HepG2 (cell line): Measurements from ENCODE around the gene ZBTB1. TPM values are rescaled to one million over a fixed set of nuclear protein-coding genes. Genes with fewer than 3 reads are reported as not detected.
A peak's percentile ranks its signal among the peaks of the same experiment; 100 is the strongest.

Source experiments
- ATAC-seq: fragments of 200-7000 bp; cut with Tn5 transposase; 3 replicates; pipeline ENCODE4 v1.9.1; 2020; ENCODE audit warnings: mild to moderate bottlenecking, moderate library complexity
- BruUV-seq: library from RNA; stranded (reverse); fragments of 400-500 nt; replicated peaks from 2 replicates; lab custom pipeline; 2021; lab: Mats Ljungman, UMichigan
- CTCF ChIA-PET: fragments of 300-600 bp; formaldehyde crosslinking; extraction: SDS; loops from one replicate; lab custom pipeline; 2021; ENCODE audit warnings: low total read pairs, inconsistent platforms, low intra/inter-chr PET ratio; lab: Yijun Ruan, JAX
- POLR2A ChIA-PET: fragments of 350-600 bp; sonication (Branson Sonifier 250); formaldehyde crosslinking; loops from one replicate; lab custom pipeline; 2020; ENCODE audit warnings: antibody characterized with exemption, inconsistent platforms; lab: Yijun Ruan, JAX
- DNase-seq: peaks from one replicate; pipeline ENCODE4 v3.0.0-alpha.2; 2015; ENCODE audit warnings: low spot score
- FAIRE-seq: peaks from 3 replicates; lab custom pipeline; 2011; peaks lifted over from hg19 to GRCh38; lab: Jason Lieb, UNC
- H2AFZ ChIP-seq: one replicate; pipeline ENCODE4 v1.6.1; 2011; ENCODE audit warnings: low read length, inconsistent platforms
- H3K27ac ChIP-seq: fragments of 300-600 bp; 3 replicates; pipeline ENCODE4 v1.8.0; 2011; ENCODE audit warnings: mixed run types, mild to moderate bottlenecking, mixed read lengths, low read length, inconsistent platforms; ENCODE audit not compliant: insufficient read depth; ENCODE audit errors: extremely low read length
- H3K27me3 ChIP-seq, 2 experiments: fragments of 200-600 bp in 1 of 2; 2 replicates in 1 of 2; 3 replicates in 1 of 2; pipeline versions ENCODE4 v1.6.0 to v1.8.0; 2011; ENCODE audit warnings: low read length in 2 of 2, mild to moderate bottlenecking in 2 of 2, moderate library complexity in 2 of 2, inconsistent platforms in 1 of 2; ENCODE audit not compliant: insufficient read depth in 2 of 2, control insufficient read depth in 1 of 2
- H3K36me3 ChIP-seq, 2 experiments: fragments of 200-600 bp in 1 of 2; replicated peaks in 1 of 2; 2 replicates in 1 of 2; 3 replicates in 1 of 2; pipeline versions ENCODE4 v1.5.1 to v1.8.0; 2011; ENCODE audit warnings: low read length in 2 of 2, inconsistent platforms in 1 of 2; ENCODE audit not compliant: insufficient read depth in 2 of 2, control insufficient read depth in 1 of 2
- H3K4me1 ChIP-seq: 2 replicates; pipeline ENCODE4 v1.5.1; 2012; ENCODE audit warnings: low read length, inconsistent platforms; ENCODE audit not compliant: insufficient read depth
- H3K4me2 ChIP-seq: 2 replicates; pipeline ENCODE4 v1.6.0; 2011; ENCODE audit warnings: low read depth, low read length, inconsistent platforms
- H3K4me3 ChIP-seq, 3 experiments: fragments of 200-600 bp in 1 of 3; sonication (generic), shearing (Covaris generic) in 1 of 3; replicated peaks in 1 of 3; 2 replicates each; pipeline ENCODE4 v1.5.1; 2011 to 2016; ENCODE audit warnings: low read length in 3 of 3, inconsistent platforms in 2 of 3, low read depth in 2 of 3, mild to moderate bottlenecking in 2 of 3, control low read depth in 1 of 3, mixed read lengths in 1 of 3; ENCODE audit not compliant: insufficient read depth in 1 of 3
- H3K79me2 ChIP-seq: one replicate; pipeline ENCODE4 v1.6.1; 2011; ENCODE audit warnings: low read length, inconsistent platforms; ENCODE audit not compliant: insufficient read depth
- H3K9ac ChIP-seq: 2 replicates; pipeline ENCODE4 v1.6.0; 2011; ENCODE audit warnings: mild to moderate bottlenecking, low read depth, low read length, inconsistent platforms; ENCODE audit not compliant: insufficient read depth
- H3K9me3 ChIP-seq: 2 replicates; pipeline ENCODE4 v1.5.1; 2012; ENCODE audit warnings: mild to moderate bottlenecking, low read length
- H4K20me1 ChIP-seq: 2 replicates; pipeline ENCODE4 v1.6.0; 2011; ENCODE audit warnings: inconsistent platforms, mild to moderate bottlenecking, low read length, moderate library complexity; ENCODE audit not compliant: insufficient read depth
- ADNP ChIP-seq: sonication (generic); formaldehyde crosslinking; IDR thresholded peaks from 2 replicates; pipeline ENCODE4 v1.4.0; 2020; ENCODE audit warnings: missing genetic modification reagents
- BRCA1 ChIP-seq: sonication (generic); formaldehyde crosslinking; IDR thresholded peaks from 2 replicates; pipeline ENCODE4 v1.4.0; 2020; ENCODE audit warnings: missing genetic modification reagents
- CENPT ChIP-seq: sonication (generic); formaldehyde crosslinking; IDR thresholded peaks from 2 replicates; pipeline ENCODE4 v1.8.0; 2022; ENCODE audit warnings: low read depth, mild to moderate bottlenecking, moderate library complexity, missing genetic modification reagents
- CTCF ChIP-seq: sonication (generic); formaldehyde crosslinking; IDR thresholded peaks from 2 replicates; pipeline ENCODE4 v1.5.0; 2020; ENCODE audit warnings: mild to moderate bottlenecking, missing genetic modification reagents, moderate library complexity
- GFI1 ChIP-seq: sonication (generic); formaldehyde crosslinking; IDR thresholded peaks from 2 replicates; pipeline ENCODE4 v1.5.0; 2020; ENCODE audit warnings: missing genetic modification reagents, mild to moderate bottlenecking, borderline replicate concordance
- GTF2F1 ChIP-seq: fragments of 150-350 bp; IDR thresholded peaks from 2 replicates; pipeline ENCODE4 v1.6.1; 2014; ENCODE audit warnings: low read length
- IRF2 ChIP-seq: IDR thresholded peaks from 2 replicates; pipeline ENCODE4 v1.6.1; 2018; ENCODE audit warnings: missing genetic modification reagents, missing compliant biosample characterization
- MED1 ChIP-seq: sonication (generic); formaldehyde crosslinking; IDR thresholded peaks from 2 replicates; pipeline ENCODE4 v1.4.0; 2020; ENCODE audit warnings: missing genetic modification reagents
- RAD21 ChIP-seq: fragments of 450-650 bp; formaldehyde crosslinking; IDR thresholded peaks from 2 replicates; pipeline ENCODE4 v1.5.0; 2020; ENCODE audit warnings: mild to moderate bottlenecking
- RFXAP ChIP-seq: sonication (generic); formaldehyde crosslinking; IDR thresholded peaks from 2 replicates; pipeline ENCODE4 v1.4.0; 2020; ENCODE audit warnings: missing genetic modification reagents, borderline replicate concordance
- SMC3 ChIP-seq: IDR thresholded peaks from 2 replicates; pipeline ENCODE4 v1.6.1; 2011; ENCODE audit warnings: low read length, improper control_type of control experiment
- USF2 ChIP-seq, 2 experiments: sonication (generic) in 1 of 2; formaldehyde crosslinking in 1 of 2; IDR thresholded peaks; 2 replicates each; pipeline versions ENCODE4 v1.5.1 to v1.6.1; 2011 to 2020; ENCODE audit warnings: borderline replicate concordance in 1 of 2, low read depth in 1 of 2, low read length in 1 of 2, mild to moderate bottlenecking in 1 of 2, missing genetic modification reagents in 1 of 2, moderate library complexity in 1 of 2
- ZBTB20 ChIP-seq: sonication (generic); formaldehyde crosslinking; IDR thresholded peaks from 2 replicates; pipeline ENCODE4 v1.8.1; 2023; ENCODE audit warnings: missing genetic modification reagents, low read depth, mild to moderate bottlenecking, borderline replicate concordance
- ZC3H13 ChIP-seq: sonication (generic); formaldehyde crosslinking; IDR thresholded peaks from 2 replicates; pipeline ENCODE4 v1.8.1; 2023; ENCODE audit warnings: mild to moderate bottlenecking, missing genetic modification reagents, moderate library complexity
- ZNF460 ChIP-seq: sonication (generic); formaldehyde crosslinking; IDR thresholded peaks from 2 replicates; pipeline ENCODE4 v1.5.1; 2020; ENCODE audit warnings: missing genetic modification reagents, mild to moderate bottlenecking, borderline replicate concordance
- ZNF740 ChIP-seq: sonication (generic); formaldehyde crosslinking; IDR thresholded peaks from 2 replicates; pipeline ENCODE4 v1.4.0; 2020; ENCODE audit warnings: missing genetic modification reagents
- ZNF775 ChIP-seq: sonication (generic); formaldehyde crosslinking; IDR thresholded peaks from 2 replicates; pipeline ENCODE4 v1.4.0; 2020; ENCODE audit warnings: missing genetic modification reagents, mild to moderate bottlenecking, moderate library complexity, borderline replicate concordance
- ZSCAN12 ChIP-seq: sonication (generic); formaldehyde crosslinking; IDR thresholded peaks from 2 replicates; pipeline ENCODE4 v1.9.0; 2021; ENCODE audit warnings: mild to moderate bottlenecking, missing genetic modification reagents
- WGBS: methylation state at CpG from one replicate; pipeline ENCODE4 v1.1.6; 2017; ENCODE audit warnings: low lambda C conversion rate; 5-methylcytosine and 5-hydroxymethylcytosine counted together
- in situ Hi-C: cut with HindIII; loops from 2 replicates; pipeline ENCODE4 v1.10.0; 2017; ENCODE audit warnings: low pct_unique_long_range_greater_than_20kb; ENCODE audit not compliant: extremely low pct_ligation_motif_present
- intact Hi-C: fragments of 100-400 bp; cut with micrococcal nuclease; formaldehyde crosslinking; loops from one replicate; pipeline ENCODE4 v1.10.0; 2022; ENCODE audit not compliant: unreplicated experiment
- polyA plus RNA-seq, 8 experiments: library from polyadenylated mRNA; depleted of rRNA in 3 of 8; stranded (reverse) in 7 of 8; unstranded in 1 of 8; fragments of >200 nt; fragmentation: Illumina TruSeq in 4 of 8; extraction: Trizol in 4 of 8; gene quantifications; 2 replicates each; pipeline versions ENCODE4 v1.2.1 to v1.2.3, GENCODE V29; 2011 to 2016; ENCODE audit warnings: low read depth in 4 of 8, missing spikeins in 1 of 8, mixed read lengths in 1 of 8; ENCODE audit not compliant: insufficient read depth in 1 of 8
- total RNA-seq, 5 experiments: library from RNA; depleted of rRNA; stranded (reverse); fragments of >200 nt; fragmentation: Illumina TruSeq; extraction: Trizol; gene quantifications; 2 replicates each; pipeline ENCODE4 v1.2.3, GENCODE V29; 2016; ENCODE audit warnings: low read depth in 1 of 5

The ZBTB1 gene
- total and polyA plus RNA-seq, 2 of the 13 experiments (the other 11 are each of a cell fraction or from before 2014, with no cell fraction given) = 18.8 to 22.6 TPM

DNA sequence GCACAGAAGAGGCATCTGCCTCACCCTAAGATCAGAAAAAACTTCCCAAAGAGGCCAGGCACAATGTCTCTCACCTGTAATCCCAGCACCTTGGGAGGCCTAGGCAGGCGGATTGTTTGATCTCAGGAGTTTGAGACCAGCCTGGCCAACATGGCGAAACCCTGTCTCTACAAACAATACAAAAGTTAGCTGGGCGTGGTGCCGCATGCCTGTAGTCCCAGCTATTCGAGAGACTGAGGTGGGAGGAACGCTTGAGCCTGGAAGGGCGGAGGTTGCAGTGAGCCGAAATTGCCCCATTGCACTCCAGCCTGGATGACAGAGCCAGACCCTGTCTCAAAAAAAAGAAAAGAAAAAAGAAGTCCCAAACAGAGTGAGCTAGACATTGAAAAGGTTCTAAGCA, 4.5 kb downstream of the ZBTB1 start (continued):
- no peak for TF ChIP-seq USF2 (IDR thresholded peaks at IDR 0.05; ENCODE audit: low read depth, low read length)
- TF ChIP-seq USF2 (CRISPR knock-in tag; IDR thresholded peaks at IDR 0.05; ENCODE audit: borderline replicate concordance) = no peak
- no peak for TF ChIP-seq GFI1 (CRISPR knock-in tag)
- TF ChIP-seq GTF2F1 = no peak
- no peak for TF ChIP-seq CENPT
- no peak for TF ChIP-seq ADNP (CRISPR knock-in tag)

DNA sequence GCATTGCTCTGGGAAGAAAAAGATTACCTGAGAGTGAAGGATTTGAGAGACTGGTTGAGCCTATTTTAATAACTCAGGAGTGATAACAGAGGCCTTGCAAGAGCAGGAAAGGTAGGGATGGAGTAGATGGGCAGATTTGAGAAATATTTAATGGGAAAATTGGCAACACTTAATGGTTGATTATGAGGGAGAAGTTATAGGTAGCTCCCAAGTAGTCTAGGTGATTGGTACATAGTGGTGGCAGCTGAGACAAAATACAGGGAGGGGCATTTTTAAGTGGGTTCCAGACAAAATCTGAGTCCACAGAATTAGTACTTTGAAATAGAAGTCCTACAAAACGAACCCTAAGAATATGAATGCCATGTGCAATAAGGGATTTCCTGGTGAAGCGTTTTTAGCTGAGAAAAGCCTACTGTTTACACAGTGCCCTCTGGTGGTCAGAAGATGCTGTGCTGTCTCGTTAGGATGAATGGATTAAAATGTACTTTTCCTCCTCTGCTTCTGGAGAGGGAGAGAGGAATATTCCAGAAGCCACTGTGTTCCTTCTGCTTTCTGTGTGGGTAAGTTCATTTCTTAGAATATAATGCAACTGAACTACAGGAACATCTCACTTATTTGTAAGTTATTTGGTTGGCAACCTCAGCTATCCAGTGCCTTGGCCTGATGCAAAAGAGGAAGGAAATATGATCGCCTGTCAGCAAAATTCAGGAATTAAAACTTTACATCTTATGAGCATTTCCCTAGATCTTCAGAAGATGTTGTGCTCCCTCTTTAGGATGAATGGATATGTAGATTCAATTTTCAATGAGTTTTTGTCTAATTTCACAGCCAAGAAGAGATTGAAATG, 6.5 kb downstream of the ZBTB1 start:
- Histone ChIP-seq H3K36me3 (no peaks in the 10 kb centered on the region; a peak in 1 of 5 replicates), H3K27me3 (no peaks in the 10 kb centered on the region), H3K4me1 (peaks cover 55% of the 10 kb centered on the region), H3K9me3 (no peaks in the 10 kb centered on the region), H3K4me3 (no peak overlapping the region), H3K79me2 (peaks cover 89% of the 10 kb centered on the region), H3K4me2 (peak overlapping the region; percentile 12; the same call in 1 of the 2 replicates), H3K27ac (no peak overlapping the region), H2AFZ (no peak overlapping the region), H4K20me1 (peaks cover 33% of the 10 kb centered on the region), H3K9ac (no peak overlapping the region)
- WGBS = 38% methylated on average over 4 of the region's 4 CpGs
- ATAC-seq (peak; percentile 72), FAIRE-seq (peak; percentile 76), DNase-seq (peak; percentile 64)
- no TSS peak for BruUV-seq
- POLR2A ChIA-PET = interaction anchor here (0.7 to 1.2 kb wide), 2 partner anchors 81 to 124 kb away, joined by 3 to 4 read pairs; partner anchors contain the start of gene MTHFD1
- in situ Hi-C loops (no loop called here), intact Hi-C loops (loop anchor here (1.0 kb wide), 2 partner anchors 81 to 167 kb away; no protein-coding TSS in a partner anchor)
- CTCF ChIA-PET = interaction anchor here (1.3 to 2.3 kb wide), 3 partner anchors 32 to 167 kb away, joined by 4 to 10 read pairs (median 8); no protein-coding TSS in a partner anchor
- TF ChIP-seq IRF2 (CRISPR knock-in tag) (no peak), MED1 (0 out of 2 replicates have a peak, but pooled peaks have one; percentile 36), ZNF460 (CRISPR knock-in tag) (no peak), ZSCAN12 (CRISPR knock-in tag) (0 out of 2 replicates have a peak, but pooled peaks have one; percentile 27), RFXAP (CRISPR knock-in tag) (0 out of 2 replicates have a peak, but pooled peaks have one; percentile 29), SMC3 (peak; percentile 69), ZC3H13 (no peak), RAD21 (CRISPR knock-in tag) (peak; percentile 60), BRCA1 (0 out of 2 replicates have a peak, but pooled peaks have one; percentile 46), CTCF (CRISPR knock-in tag) (peak; percentile 83), ZBTB20 (CRISPR knock-in tag) (no peak), ZNF740 (CRISPR knock-in tag) (no peak), ZNF775 (no peak)
